COLO829 (cell line): ENCODE results near the gene LHFPL2.
A peak's percentile ranks its signal among the peaks of the same experiment; 100 is the strongest.
"Not testable (repeated sequence)": the region's sequence is repeated elsewhere in the genome, so short reads cannot be mapped to it uniquely, and the experiment has no call there.

Experiments
- DNase-seq: peaks from one replicate; pipeline ENCODE4 v3.0.0; 2012; ENCODE audit warnings: low spot score

LHFPL2 gene

DNA sequence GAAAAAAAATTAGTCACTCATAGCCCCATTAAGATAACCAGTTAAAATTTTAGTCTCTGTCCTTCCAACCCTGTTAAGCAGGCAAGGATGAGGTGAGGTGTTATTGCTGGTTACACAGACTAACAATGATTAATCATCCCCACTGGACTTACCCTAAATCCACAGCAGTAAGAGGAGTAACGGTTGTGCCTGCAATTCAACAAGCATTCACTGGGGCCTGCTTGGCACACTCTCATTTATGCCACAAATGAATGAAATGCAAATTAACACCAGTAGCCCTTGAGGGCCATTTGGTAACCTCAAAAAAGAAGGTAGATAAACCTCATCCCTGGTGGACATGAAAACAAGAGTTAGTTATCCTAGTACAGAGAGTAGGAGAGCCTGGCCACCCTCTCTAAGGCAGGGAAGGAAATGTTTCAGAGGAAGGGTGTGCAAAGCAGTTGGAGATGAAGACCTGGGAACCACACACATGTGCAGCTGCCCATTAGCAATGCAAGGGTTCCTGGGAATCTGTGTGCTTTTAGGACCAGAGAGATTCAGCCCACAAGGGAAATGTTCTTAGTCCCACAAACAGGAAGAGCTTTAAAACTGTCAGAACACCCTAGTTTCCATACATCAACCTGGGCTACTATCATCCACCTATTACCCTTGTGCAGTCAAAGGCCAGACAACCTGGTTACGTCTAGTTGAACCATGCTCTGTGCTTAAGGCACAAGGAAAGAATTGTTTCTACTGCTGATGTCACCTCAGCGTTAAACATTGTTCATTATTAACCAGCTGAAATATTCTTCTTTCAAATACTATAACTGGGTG, 7.7 kb downstream of the LHFPL2 start:
- DNase-seq = no peak

DNA sequence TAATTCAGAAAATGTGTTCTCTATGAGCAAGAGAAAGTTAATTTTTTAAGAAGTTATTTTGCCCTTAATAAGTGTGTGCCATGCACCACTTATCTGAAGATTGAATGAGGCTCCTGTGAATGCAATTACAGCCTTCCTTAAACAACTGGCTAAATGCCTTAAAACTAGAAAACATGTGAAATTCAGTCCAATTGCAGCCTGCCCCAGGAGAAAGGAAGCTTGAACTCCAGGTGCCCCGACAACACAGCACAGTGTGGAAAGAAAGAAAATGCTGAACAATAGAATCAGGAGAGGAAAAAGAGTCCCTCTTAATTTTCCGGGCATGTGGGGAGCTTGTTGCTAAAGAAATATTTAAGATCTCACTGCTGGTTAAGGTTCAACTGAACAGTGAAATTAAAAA, 8.8 kb downstream of the LHFPL2 start:
- DNase-seq = no peak

DNA sequence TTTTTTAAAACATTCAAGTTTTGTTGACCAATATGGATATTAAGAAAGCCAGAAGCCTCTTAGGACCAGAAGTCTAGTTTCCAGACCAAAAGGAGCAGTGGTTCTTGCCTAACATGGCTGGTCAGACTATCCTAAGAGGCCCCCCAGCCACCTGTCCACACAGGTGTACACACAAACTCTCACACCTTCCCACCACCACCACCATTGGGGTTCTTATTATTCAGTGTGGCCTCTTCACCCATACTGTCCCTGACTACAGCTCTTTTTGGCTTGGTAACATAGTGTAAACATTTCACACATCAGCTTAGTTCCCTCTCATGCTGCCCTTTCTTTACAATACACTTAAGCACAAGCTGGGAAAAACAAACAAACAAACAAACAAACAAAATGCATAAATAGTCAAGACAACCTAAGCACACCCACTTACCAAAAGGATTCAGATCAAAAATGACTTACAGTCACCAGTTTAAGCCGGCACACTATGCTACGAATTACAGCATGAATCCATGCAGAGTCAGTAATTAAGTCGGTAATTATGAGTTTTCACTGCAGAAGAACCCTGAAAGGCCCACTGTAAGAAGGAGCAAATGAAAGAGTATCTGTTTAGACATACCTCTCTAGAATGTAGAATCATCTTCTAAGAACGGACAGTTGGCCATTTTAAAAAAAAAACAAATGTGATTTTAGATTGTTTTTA, 9.5 kb downstream of the LHFPL2 start:
- no peak for DNase-seq

DNA sequence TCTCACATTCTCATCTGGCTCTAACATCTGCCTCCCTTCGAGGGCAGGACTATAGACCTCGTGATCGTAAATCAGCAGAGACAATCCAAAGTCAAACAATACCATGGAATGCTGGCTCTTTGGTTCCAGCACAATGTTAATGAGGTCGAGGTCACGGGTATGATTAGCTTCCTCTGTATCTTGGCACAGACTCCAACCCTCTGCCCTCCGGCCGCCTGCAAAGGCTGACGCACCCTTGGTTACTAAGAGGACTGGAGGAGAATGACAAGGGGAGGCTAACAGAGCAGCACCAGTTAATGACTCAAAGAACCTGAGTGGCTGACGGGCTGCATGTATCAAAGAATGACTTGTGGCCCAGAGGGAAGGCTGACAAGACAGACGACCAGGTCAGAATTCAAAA, 10.1 kb downstream of the LHFPL2 start:
- peak; percentile 84 for DNase-seq

DNA sequence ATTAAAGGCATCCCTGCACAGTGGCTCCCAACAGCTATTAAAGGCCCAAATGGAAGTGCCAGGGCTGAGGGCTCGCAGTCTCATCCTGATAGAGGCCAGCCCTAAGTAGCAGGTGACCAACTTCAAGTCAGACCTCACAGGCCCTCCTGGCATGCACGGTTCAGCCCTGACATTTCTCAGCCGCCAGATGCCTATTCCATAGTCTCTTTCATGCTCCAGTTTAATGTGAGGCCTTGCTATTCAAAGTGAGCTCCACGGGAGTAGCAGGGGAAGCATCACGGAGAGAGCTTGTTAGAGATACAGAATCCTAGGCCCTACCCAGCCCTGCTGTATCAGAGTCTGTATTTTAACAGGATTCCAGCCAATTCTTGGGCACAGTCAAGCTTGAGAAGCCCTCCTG, 11.1 kb downstream of the LHFPL2 start:
- DNase-seq = no peak

DNA sequence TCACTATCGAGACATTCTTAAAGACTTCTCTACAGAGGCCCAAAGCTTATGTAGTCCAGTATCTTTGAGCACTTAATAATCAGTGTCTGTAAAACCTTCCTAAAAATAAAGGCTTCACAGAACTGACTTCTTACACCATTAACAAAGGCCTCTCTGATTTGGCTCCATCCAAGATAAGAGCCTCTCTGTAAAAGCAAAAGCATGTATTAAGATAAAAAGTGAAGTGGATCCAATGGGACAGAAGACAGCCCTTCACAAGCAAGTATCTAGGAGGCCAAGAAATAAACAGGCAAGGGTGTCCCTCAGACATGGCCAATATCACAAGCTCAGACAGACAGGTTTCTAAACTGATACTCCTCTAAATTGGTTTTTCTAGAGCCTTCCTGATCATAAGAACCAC, 11.9 kb downstream of the LHFPL2 start:
- DNase-seq = no peak

DNA sequence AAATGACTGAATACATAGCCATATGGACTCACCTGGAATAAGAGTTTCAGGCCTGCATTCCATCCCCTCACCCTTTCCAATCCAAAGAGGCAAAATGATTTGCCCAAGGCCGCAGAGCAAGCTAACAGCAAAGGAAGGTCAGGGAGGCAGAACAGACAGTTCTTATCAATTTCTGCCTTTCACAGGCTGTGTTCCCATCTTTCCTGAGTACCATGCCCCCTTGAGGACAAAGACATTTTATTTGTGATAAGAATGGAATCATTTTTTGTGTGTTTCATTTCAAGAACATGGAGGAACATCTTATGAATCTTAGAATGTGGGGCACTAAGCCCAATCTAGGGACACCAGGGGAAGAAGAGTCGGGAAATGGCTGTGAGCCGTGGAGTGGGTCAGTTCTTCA, 13.9 kb downstream of the LHFPL2 start:
- DNase-seq = no peak

DNA sequence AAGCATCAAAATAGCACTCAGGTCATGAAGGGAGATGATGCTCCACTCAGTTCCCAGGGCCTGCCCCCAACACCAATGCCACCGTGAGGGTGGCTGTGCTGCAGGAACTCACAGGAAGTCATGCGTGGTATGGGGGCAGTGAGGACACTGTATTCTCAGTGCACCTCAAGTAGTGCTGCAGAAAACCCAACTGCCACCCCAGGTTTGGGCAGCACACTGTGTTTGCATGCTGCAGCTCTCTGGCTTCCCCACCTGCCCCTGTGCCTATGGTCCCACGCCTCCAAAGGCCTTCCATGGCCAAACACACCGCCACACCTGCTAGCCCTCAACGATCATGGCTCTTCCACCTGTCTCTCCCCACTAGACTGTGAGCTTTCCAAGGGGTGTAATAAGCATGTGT, 14.3 kb downstream of the LHFPL2 start:
- no peak for DNase-seq

DNA sequence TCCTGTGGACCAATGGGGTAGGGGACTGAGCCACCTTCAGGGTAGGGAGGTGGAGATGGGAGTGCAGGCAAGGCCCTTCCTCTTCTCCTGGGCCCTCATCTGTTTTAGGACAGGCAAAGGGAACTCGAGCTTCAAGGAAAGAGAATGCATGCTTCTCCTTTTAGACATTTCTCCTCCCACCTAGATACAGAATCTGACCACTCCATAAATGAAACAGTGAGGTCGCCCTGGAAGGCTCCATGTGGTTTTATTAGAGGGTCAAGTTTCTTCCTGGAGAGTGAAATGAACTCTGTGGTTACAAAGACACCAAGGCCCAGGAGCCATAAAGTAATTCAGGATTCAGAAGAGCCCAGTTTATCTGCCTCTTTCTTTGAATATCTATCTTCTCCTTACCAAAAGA, 14.9 kb downstream of the LHFPL2 start:
- no peak for DNase-seq

DNA sequence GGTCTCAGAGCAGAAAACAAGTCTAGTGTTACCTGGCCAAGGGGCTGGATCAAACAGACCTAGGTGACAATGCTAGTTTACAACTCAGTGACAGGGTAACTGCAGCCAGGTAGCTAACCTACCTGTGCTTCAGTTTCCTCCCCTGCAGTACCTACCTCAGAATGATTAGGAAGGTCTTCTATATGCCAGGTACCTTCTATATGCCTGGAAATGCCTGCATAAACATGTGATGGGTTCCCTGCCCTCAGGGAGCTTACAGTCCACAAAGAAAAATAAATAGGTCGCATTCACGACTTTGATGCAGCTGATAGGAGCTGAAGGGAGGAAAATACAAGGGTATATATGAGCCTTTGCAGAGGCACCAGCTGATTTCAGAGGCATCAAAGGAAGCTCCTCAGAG, 16.1 kb downstream of the LHFPL2 start:
- no peak for DNase-seq

DNA sequence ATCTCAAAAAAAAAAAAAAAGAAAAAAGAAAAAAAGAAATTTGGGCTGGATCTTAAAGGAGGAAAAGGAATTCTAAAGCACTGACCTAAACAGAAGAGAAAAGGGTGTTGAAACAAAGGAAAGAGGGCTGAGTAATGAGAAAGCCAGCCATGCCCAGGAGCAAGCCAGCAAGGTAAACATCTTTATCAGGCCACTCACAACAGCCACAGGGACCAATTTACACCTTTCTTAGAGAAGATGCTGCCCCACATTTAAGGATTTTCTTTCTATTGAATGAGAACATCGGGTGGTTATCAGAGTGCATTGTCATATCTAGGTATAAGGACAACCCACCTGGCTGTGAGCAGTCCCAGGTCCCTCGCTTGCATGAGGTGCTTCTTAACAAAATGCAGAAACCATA, 16.6 kb downstream of the LHFPL2 start:
- no peak for DNase-seq

DNA sequence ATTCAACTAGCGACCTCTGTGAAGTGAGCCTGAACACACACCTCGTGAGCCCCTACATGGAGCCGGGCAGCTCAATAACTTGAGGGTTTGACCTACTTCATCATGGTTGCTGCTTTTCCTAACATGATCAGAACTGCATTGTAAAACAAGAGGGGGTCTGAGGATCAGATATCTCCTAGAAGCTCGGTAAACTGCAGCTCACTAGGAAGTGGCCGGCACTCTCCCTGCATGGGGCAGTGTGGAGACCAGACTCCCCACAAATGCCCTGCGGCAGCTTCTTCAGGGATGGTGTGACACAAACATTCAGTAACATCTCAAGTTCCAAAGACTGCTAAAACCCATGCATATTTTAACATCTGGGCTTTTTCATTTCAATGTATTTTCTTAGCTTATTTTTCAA, 18.5 kb downstream of the LHFPL2 start:
- no peak for DNase-seq

DNA sequence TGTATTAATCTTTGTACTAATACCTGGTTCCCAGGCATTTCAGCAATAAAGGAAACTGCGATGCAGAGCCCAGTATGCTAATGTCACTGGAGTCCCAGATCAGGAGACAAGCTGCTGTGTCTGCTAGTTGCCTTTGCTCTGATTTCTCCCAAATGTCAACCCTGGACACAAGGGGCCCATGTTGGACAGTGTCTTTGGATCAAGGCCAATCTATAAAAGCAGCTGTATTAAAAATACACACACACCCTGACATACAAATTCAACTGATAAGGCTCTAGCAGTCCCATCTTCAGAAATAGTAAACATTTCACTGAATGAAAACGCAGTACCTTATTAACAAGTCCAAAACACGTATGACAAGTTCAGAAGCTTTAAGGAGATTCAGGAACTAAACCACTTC, 18.9 kb downstream of the LHFPL2 start:
- no peak for DNase-seq

DNA sequence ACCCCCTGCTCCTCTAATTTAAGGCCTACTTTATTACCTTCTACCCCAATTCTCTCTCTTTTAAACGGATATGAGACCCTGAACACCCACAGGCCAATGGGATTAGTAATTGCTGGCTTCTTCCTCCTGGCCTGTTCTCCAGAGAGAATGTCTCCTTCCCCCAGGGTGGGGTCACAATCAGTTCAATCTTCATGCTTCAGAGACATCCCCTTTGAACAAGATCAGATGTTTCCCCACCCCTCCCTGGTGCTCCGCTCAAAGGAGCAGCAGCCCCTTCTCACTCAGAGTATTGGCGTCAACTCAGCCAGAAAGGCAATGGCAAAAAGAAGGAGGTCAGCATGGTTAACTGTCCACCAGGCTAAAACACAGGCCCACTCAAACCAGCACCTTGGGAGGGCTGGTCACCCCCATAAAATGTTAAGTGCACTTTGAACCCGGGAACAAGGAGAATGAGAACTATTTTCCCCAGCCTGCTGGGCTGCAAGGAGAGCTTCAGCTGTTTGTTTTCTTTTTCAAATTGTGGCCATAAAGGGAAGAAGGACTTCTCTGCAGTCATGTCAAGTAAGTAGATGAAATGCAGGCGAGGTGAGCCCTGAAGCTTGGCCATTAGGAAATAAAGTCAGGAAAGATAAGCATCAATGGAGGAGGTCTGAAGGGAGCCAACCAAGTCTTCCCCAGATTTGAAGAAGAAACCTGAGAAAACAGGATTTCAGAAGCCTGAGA, 20.1 kb downstream of the LHFPL2 start:
- no peak for DNase-seq

DNA sequence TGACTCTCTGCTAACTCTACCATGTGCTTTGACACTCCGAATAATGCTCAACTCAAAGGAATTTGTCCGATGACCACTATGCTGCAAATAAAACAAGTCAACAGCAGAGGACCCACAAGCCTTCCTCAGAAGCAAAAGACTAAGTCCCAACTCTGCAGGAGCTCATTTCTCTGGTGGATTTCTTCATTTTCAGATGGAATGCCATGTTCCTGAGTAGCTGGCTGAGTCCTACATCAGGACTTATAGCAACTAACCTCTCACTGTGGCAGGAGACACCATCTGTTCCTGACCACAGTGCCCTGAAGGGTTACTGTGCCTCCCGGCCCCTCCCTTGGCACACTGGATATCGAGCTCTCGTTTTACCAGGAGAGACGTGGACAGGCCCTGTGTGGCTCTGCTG, 20.8 kb downstream of the LHFPL2 start:
- no peak for DNase-seq

DNA sequence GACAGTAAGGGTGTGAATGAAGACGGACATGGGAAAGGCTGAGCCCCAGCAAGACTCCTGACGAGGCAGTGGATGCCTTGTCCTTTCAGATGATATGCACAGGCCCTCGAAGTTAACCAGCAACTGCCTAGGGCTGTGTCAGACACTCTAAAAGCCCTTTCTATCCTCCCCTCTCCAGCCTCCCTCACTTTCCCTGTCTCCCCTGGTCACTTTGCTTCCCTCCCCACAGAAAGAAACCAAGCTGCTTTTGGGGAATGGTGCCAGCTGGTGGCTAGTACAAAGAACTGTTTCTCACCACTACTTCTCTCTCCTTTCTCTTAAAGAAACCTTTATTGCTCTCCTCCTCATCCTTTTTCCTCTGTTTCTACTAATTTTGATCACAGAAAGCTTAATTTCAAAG, 21.4 kb downstream of the LHFPL2 start:
- DNase-seq = no peak

DNA sequence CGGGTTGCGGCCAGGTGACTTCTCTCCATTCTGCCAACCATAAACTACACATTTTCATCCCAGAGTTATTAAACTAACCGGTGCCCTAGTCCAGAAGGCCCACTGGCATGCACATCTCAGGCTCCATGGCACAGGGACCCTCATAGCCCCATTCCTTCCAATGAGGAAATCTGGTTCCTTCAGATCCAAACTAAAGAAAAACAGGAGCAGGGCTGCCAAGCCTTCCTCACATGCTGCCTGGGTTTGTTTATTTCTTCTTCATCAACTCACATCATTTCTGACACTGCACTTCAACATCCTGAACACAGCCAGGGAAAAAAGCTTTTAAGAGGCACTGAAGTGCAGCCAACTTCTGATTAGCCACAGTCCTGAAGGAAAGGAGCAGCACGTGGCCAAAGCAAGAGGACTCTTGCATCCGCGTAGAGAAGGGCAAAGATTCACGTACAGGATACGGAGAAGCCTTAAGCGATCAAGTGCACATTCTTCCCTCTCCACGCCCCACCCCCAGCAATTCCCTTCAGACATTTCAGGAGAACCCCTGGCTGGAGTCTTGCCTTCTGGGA, 22.5 kb downstream of the LHFPL2 start:
- no peak for DNase-seq

DNA sequence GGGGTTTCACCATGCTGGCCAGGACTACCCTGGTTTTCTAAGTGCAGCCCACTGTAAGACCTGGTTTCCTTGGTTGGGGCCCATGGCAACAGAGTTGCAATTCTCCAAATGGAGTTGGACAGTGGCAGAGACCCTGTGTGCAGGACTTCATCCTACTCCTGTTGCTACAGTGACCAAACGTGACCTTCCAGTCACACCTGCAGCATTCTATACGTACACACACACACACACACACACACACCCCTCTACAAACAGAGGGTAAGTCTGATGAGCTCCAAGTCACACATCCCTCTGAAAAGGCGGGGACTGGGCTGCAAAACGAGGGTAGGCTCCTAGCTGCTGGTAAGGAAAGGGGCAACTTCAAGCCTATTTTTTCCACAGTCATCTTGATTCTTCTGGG, 23.6 kb downstream of the LHFPL2 start:
- no peak for DNase-seq

DNA sequence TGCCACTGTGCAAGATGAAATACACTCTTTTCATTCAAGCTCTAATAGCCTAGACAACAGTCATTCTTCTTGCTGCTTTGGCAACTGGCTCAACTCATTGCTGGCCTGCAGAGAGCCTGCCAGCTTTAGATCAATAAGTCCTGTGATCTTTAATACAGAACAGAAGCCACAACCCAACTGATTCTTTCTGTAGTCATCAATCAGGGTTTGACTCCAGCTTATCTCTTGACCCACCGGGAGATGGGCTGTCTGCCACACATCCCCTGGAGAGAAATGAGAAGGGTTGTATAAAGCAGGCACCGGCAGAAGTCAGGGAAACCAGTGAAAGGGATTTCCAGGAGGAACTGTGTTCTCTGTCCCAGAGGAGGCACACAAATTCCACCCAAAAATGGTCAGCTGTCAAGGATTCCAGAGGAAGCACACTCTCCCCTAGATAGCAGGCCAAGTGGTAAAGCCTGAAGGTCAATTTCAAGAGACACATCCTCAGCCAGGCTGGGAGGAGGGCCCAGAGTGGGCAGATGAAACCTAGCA, 24.5 kb downstream of the LHFPL2 start:
- DNase-seq = no peak

DNA sequence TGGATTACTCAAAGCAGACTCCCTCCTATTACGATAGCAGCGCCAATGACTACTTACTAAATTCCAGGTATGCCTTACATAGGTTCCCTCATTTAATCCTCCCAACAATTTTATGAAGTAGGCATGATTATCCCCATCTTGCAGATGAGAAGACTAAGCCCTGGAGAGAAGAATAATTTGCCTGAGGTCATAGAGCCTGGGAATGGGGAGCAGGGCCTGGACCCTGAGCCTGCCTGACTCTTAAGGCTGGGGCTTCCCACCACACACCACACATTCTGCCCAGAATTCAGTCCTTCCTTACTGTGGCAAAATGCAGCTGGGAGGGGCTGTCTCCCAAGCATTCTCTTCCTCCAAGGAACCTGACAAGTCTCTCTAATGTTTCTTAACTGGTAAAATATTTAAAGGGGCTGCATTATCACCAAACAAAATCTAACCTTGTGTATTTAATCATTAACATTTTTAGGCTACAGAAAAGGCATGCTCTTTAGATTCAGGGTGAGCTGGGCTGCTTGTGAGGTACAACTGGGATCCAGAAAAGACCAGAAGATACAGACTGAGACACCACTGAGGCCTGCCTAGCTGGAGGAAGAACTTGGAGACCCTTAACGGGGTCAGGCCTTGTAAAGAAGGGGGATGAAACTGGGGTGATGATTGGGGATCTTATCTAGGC, 26.1 kb downstream of the LHFPL2 start:
- DNase-seq = no peak

DNA sequence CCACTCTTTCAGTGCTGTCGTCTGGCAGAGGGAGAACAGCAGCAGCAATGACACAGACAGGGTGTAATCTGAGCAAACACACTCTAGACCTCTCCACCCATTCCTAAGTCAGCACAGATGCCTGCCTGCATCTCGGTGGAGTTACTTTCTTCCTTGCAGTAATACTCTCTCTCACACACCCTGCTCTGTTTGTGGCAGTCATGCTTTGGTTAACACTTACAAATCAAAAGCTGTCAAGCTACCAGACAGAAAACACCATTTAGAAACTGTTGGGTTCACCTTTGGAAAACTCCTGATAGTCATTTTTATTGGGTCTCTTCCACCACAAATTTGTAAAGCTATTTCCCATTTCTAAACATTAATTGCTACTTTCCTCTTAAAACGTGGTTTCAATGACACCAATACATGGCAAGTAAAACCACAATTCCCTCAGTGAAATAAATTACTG, 27.3 kb downstream of the LHFPL2 start:
- no peak for DNase-seq

DNA sequence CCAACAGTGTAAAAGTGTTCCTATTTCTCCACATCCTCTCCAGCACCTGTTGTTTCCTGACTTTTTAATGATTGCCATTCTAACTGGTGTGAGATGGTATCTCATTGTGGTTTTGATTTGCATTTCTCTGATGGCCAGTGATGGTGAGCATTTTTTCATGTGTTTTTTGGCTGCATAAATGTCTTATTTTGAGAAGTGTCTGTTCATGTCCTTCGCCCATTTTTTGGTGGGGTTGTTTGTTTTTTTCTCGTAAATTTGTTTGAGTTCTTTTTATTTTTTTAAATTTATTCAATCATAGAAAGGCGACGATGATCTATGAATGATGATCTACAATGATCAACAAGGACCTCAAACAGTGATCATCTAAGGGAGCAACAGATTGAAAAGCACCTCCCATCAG, 28.5 kb downstream of the LHFPL2 start:
- not testable (repeated sequence) for DNase-seq
